ENCODE data around the gene AKR1B15.

DNA sequence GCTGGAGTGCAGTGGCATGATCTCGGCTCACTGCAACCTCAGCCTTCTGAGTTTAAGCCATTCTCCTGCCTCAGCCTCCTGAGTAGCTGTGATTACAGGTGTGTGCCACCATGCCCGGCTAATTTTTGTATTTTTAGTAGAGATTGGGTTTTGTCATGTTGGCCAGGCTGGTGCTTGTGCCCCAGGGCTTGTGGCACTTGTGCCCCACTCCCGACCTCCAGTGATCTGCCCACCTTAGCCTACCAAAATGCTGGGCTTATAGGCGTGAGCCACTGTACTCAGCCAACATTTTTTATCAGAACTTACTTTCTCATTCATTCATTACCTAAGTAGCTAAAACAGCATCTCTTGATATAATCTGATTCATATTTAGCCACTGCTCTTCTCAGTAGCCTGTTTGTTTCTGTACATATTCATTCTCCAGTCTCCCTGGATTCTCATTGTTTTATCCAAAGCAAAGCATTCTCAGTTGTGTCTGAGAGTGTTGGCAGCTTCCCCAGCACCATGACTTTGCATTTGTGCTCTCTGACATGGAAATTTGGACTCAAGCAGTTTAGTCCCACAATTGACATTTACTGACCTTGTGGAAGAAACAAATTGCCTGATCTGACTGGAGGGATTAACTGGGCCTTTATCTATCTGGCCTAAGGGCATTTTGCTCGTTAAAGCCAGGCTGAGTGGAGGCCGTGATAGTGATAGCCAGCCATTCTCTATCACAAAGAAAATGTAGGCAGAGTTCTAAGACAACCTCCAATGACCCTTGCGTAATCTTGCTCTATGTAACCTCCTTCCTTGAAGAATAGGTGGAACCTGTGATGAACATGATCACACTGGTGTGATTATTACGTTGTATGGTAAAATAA is 44.9 kb downstream of the AKR1B15 start:
- TF ChIP-seq FOXP2 (optimal IDR thresholded peaks at IDR 0.05; ENCODE audit: control extremely low read depth, extremely low read length, insufficient read depth), result no peak
- no peak for TF ChIP-seq POLR2AphosphoS5 (IDR thresholded peaks at IDR 0.05; ENCODE audit: borderline replicate concordance, low read depth, low read length)

All from SK-N-MC (cell line).